Stimulated activated CD4-positive, alpha-beta T cell treated with anti-CD3 and anti-CD28 coated beads, Interleukin-1b, Interleukin-23, amount 100 ng/mL, for 48 hours (primary cell): ENCODE measurements around the gene CTSF.
A peak's percentile ranks its signal among the peaks of the same experiment; 100 is the strongest.
"Not testable (repeated sequence)": the region's sequence is repeated elsewhere in the genome, so short reads cannot be mapped to it uniquely, and the experiment has no call there.

Experiments used
- DNase-seq: peaks from one replicate; pipeline ENCODE4 v3.0.0-alpha.2; 2020

The CTSF gene

DNA sequence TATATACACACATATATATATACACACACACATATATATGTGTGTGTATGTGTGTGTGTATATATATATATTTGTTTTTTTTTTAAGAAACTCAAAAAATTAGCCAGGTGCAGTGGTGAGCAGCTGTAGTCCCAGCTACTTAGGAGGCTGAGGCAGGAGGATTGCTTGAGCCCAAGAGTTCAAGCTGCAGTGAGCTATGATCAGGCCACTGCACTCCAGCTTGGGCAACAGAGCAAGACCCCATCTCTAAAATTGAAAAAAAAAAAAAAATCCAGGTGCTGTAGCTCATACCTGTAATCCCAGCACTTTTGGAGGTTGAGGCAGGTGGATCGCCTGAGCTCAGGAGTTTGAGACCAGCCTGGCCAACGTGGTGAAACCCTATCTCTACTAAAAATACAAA lies 20.9 kb upstream of the CTSF start:
- DNase-seq: not testable (repeated sequence)

GRCh38 chr11:66586136-66586535 lies 17.7 kb upstream of the CTSF start:
- no peak for DNase-seq

DNA sequence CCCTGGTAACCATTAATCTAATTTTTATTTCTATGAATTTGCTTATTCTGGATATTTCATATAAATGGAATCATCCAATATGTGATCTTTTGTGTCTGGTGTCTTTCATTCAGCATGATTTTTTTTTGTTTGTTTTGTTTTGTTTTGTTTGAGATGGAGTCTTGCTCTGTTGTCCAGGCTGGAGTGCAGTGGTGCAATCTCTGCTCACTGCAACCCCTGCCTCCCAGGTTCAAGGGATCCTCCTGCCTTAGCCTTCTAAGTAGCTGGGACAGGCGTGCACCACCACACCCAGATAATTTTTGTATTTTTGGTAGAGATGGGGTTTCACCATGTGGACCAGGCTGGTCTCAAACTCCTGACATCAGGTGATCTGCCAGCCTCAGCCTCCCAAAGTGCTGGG lies 17.0 kb upstream of the CTSF start:
- DNase-seq: not testable (repeated sequence)

GRCh38 chr11:66582565-66583147 lies 14.2 kb upstream of the CTSF start:
- DNase-seq: not testable (repeated sequence)

GRCh38 chr11:66581261-66581660 lies 12.9 kb upstream of the CTSF start:
- DNase-seq: no peak

- no peak for DNase-seq
Measured at GRCh38 chr11:66580803-66581202, 12.4 kb upstream of the CTSF start.

- DNase-seq: peak; percentile 83
Measured at GRCh38 chr11:66579017-66579606, 10.7 kb upstream of the CTSF start.

- no peak for DNase-seq
Measured at GRCh38 chr11:66570850-66571180, 2.4 kb upstream of the CTSF start.

- DNase-seq: no peak
Measured at GRCh38 chr11:66570079-66570849, 1.9 kb upstream of the CTSF start.

GRCh38 chr11:66569076-66569475 lies 670 bp upstream of the CTSF start:
- no peak for DNase-seq

DNA sequence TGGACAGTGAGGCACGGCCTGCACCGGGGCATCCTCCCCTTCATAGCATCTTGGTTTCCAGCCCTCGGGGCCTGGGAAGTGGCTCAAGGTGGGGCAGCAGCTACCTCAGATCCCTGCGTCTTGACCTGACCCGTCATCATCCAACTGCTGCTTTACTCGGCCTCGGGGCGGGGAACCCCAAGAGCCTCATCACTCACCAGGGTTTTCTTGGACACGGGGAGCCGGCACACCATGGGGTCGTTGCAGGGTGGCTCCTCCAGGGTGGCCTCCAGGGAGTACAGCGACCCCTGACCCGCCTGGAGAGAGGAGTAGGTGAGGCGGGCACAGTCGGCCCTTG lies 651 bp downstream of the CTSF start:
- DNase-seq: no peak

DNA sequence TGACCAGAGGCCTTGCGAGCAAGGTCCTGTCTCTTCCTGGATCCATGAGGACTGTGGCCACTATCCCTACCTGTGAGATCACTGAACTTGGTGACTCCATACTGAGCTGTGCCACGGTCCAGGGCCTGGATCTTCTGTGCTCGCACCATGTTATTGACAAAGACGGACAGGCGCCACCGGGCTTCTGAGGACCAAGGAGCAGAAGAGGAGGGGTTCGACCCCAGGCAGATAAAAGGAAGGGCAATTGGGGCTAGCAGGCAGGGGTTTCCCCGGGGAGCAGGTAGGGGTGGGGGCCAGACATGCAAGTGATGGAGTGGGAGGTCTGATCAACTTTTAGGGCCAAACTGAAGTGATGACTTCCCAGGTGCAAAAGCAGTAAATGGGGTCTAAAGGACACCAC lies 2.2 kb downstream of the CTSF start:
- DNase-seq: no peak

- DNase-seq: no peak
Measured at GRCh38 chr11:66564984-66565383, 3.4 kb downstream of the CTSF start.

- DNase-seq: no peak
Measured at GRCh38 chr11:66564538-66564937, 3.9 kb downstream of the CTSF start.

DNA sequence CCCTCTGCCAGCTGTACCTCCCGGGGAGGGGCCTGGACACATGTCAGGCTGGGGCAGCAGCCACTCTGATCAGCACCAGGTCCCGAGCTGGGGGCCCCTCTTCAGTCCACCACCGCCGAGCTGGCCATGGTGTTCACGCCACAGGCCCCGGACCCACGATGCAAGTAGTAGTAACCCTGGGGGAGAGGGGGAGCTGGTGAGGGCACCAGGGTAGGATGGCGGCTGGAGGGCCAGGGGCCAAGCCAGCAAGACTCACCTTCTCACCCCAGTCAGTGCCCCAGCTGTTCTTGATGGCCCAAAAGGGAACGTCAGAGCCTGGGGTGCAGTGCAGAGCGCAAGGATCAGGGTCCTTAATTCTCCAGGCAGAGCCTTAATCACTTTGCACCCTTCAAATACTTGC lies 4.6 kb downstream of the CTSF start:
- DNase-seq: no peak

DNA sequence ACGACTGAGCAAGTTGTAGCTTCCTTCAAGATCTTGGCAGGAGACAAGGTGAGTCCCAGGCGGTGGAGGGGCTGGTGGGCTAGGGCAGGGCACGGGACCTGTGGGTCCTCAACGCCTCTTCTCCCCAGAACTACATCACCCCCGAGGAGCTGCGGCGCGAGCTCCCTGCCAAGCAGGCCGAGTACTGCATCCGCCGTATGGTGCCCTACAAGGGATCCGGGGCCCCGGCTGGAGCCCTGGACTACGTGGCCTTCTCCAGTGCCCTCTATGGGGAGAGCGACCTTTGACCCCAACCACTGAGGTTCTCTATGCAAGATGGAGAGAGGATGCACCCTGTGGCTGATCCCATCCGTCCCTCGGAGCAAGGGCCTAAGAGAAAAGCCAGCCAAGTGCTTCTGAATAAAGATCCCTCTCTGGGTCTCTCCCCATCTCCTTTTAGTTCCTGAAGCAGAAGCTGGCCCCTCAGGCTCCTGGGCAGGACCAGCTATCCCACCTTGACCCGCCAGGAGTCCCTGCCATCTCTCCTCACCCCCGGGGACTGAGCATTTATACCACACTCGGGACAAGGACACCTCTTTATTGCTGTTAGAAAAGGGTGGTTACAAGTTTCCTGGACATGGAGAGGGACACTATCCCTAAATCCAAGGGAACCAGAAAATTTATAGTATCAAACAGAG lies 5.4 kb downstream of the CTSF start:
- DNase-seq: no peak

DNA sequence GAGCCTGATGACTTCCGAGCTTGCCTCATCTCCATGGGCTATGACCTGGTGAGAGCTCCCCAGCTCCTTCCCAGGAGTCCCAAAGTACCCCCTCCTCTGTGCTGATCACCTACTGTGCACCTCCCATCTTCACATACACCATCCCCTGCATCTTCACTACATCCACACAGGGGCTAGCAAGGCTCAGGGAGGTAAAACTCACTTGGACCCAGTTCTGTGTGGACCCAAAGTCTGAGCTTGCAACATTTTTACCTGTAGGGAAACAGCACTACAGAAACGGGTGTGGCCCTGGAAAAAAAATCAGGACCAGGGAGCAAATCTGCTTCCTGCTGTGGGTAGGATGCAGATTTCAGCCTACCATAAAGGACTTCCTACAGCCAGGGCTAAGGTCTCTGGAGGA lies 6.1 kb downstream of the CTSF start:
- DNase-seq: no peak

DNA sequence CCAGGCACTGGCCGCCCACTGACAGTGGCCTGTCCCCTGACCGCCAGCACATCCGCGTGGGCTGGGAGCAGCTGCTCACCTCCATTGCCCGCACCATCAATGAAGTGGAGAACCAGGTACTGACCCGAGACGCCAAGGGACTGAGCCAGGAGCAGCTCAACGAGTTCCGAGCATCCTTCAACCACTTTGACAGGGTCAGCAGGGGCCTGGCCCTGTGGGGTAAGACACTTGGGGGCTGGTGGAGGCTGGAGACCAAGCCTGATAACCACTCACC lies 6.5 kb downstream of the CTSF start:
- DNase-seq: no peak

- no peak for DNase-seq
Measured at GRCh38 chr11:66561178-66561974, 7.0 kb downstream of the CTSF start.

DNA sequence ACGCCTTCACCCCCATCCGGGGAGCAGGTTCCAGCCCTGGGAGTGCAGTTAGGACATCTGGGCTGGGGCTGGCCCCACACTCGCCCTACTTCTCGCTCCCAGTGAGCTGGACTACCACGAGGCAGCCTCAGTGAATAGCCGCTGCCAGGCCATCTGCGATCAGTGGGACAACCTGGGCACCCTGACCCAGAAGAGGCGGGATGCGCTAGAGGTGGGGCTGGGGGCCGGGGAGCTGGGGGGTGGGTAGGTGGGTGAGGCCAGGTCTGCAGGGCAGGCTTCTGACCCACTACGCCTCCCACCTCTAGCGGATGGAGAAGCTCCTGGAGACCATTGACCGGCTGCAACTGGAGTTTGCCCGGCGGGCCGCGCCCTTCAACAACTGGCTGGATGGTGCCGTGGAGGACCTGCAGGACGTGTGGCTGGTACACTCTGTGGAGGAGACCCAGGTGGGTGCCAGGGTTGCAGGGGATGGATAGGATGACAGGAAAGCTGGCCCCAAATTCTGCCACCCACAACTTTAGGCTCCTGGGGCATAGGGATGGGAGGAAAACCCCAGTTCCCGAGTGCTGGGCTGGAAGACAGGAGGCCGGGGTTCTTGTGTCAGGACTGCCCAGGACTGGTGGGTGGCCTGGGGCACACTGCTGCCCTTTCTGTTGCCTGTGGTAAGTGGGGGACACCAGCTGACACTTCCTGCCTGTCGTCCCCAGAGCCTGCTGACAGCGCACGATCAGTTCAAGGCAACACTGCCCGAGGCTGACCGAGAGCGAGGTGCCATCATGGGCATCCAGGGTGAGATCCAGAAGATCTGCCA lies 8.3 kb downstream of the CTSF start:
- no peak for DNase-seq

DNA sequence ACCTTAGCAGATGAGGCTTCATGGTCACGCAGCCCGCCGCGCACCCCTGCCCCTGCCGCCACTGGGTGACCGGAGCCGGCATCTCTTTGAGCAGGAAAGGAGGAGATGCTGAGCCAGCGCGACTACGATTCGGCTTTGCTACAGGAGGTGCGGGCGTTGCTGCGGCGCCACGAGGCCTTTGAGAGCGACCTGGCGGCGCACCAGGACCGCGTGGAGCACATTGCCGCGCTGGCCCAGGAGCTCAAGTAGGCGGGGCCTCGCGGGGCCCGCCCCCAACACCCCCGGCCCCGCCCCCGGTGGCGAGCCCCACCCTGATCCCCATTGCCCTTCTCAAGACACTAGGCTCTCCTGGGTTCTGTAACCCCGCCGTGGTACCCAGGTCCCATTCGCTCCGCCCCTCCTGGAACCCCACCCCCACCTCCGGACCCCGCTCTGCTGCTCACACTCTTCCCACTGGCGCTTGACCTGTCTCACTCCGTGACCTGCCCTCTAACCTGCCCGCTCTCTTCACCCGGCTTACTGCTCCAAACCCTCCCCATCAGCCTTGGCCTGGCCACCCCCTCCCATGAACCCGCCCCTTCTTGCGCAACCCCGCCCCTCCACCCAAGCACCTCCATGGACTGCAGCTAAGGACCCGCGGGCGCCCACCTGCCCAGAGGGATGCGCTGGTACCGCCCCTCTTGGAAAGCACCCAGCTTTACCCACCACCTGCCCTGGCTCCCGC lies 9.1 kb downstream of the CTSF start:
- peak; percentile 41 for DNase-seq

DNA sequence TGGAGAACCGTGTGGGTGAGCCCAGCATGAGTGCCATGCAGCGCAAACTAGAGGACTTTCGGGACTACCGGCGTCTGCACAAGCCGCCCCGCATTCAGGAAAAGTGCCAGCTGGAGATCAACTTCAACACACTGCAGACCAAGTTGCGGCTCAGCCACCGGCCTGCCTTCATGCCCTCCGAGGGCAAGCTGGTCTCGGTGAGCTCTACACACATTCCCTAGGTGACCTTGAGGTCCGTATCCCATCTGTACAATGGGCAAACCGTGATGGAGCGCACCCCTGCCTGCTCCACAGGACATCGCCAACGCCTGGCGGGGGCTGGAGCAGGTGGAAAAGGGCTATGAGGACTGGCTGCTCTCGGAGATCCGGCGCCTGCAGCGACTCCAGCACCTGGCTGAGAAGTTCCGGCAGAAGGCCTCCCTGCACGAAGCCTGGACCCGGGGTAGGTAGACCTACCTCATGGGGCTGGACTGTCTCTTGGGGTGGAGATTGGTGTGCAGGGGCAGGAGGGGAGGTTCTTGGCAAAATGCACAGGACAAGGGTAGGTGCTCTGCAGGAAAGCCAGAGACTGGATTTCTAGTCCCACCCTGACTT lies 10.6 kb downstream of the CTSF start:
- DNase-seq: no peak
